ENCODE results near the gene COL21A1.

COL21A1 gene

DNA sequence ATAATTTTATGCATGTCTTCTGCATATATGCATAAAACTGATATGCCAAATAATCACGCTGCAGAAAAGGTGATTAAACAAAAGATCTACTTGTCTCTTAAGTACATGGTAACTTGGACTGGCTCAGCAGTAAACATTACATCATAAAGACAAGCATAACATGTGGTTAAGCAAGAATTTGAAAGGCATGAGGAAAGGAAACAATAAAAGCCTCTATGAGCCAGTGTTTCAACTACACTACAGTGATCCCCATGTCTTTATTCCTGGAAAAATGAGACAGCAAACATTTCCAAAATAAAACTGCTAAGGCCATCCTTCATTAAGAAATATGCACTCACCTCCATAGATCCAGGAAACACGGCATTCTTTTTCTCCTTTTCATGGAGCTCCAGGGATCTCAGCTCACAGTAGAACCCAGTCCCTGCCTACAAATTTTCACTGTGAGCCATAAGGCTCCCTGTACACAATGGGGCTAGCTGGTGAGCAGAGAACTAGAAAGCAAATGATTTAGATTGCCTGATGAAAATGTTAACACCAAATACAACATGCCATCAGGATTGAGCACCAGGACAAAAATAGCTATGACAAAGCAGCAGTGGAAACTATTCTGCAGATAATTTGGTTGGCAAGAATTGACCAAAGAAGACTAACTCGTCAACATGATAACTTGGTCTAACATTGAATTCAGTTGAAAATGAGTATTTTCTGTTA, 156.1 kb downstream of the COL21A1 start:
- Mint-ChIP-seq H3K4me3 (no peak overlapping the region), H3K27me3 (ENCODE audit: low read depth) (no peaks in the 10 kb centered on the region), H3K36me3 (ENCODE audit: low read depth) (peaks cover 10% of the 10 kb centered on the region), H3K9me3 (peaks cover 24% of the 10 kb centered on the region), H3K4me1 (no peaks in the 10 kb centered on the region), H3K27ac (no peak overlapping the region)
- TF ChIP-seq, protein P1, sequence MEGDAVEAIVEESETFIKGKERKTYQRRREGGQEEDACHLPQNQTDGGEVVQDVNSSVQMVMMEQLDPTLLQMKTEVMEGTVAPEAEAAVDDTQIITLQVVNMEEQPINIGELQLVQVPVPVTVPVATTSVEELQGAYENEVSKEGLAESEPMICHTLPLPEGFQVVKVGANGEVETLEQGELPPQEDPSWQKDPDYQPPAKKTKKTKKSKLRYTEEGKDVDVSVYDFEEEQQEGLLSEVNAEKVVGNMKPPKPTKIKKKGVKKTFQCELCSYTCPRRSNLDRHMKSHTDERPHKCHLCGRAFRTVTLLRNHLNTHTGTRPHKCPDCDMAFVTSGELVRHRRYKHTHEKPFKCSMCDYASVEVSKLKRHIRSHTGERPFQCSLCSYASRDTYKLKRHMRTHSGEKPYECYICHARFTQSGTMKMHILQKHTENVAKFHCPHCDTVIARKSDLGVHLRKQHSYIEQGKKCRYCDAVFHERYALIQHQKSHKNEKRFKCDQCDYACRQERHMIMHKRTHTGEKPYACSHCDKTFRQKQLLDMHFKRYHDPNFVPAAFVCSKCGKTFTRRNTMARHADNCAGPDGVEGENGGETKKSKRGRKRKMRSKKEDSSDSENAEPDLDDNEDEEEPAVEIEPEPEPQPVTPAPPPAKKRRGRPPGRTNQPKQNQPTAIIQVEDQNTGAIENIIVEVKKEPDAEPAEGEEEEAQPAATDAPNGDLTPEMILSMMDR (IDR thresholded peaks at IDR 0.05; ENCODE audit: unreplicated experiment in 3 of 3): no peak

DNA sequence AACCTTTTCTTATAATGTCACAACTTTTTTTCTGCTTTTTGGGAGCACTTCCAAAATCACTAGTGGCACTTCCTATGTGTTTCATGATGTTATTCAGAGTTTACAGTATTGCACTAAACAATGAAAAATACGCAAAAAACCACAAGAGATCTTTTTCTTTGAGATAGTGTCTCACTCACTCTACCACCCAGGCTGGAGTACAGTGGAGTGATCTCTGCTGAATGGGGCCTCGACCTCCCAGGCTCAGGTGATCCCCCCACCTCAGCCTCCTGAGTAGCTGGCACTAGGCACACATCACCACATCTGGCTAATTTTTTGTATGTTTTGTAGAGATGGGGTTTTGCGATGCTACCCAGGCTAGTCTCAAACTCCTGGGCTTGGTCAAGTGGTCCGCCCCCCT, 158.7 kb downstream of the COL21A1 start:
- H3K9me3 Mint-ChIP-seq: peaks cover 15% of the 10 kb centered on the region

DNA sequence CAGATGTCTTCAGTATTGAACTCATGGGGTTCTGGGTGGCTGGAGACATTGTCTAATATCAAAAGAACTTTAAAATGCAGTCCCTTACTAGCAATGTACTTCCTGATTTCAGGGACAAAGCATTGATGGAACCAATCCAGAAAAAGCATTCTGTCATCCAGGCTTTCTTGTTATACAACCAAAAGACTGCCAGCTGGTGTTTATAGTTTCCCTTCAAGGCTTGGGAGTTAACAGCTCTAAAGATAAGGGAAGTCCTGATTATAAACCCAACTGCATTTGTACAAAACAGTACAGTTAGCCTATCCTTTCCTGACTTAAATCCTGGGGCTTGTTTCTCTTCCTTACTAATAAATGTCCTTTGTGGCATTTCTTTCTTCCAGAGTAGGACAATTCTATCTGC, 160.0 kb downstream of the COL21A1 start:
- TF ChIP-seq, protein P1 (IDR thresholded peaks at IDR 0.05; ENCODE audit: unreplicated experiment in 3 of 3): no peak
- H3K36me3 Mint-ChIP-seq (ENCODE audit: low read depth): no peaks in the 10 kb centered on the region
- H3K27ac Mint-ChIP-seq: peak overlapping the region in 2 of 3 experiments; percentile 11 to 52
- peaks cover 10% of the 10 kb centered on the region for H3K9me3 Mint-ChIP-seq
- H3K4me1 Mint-ChIP-seq: no peaks in the 10 kb centered on the region
- H3K4me3 Mint-ChIP-seq: no peak overlapping the region
- no peaks in the 10 kb centered on the region for H3K27me3 Mint-ChIP-seq (ENCODE audit: low read depth)

More for the DNA sequence above, 158.7 kb downstream of the COL21A1 start:
- H3K4me1 Mint-ChIP-seq: no peaks in the 10 kb centered on the region
- TF ChIP-seq, protein P1 (IDR thresholded peaks at IDR 0.05; ENCODE audit: unreplicated experiment in 3 of 3): no peak
- H3K4me3 Mint-ChIP-seq: no peak overlapping the region
- peaks cover 5% of the 10 kb centered on the region for H3K36me3 Mint-ChIP-seq (ENCODE audit: low read depth)
- no peaks in the 10 kb centered on the region for H3K27me3 Mint-ChIP-seq (ENCODE audit: low read depth)
- H3K27ac Mint-ChIP-seq: no peak overlapping the region

DNA sequence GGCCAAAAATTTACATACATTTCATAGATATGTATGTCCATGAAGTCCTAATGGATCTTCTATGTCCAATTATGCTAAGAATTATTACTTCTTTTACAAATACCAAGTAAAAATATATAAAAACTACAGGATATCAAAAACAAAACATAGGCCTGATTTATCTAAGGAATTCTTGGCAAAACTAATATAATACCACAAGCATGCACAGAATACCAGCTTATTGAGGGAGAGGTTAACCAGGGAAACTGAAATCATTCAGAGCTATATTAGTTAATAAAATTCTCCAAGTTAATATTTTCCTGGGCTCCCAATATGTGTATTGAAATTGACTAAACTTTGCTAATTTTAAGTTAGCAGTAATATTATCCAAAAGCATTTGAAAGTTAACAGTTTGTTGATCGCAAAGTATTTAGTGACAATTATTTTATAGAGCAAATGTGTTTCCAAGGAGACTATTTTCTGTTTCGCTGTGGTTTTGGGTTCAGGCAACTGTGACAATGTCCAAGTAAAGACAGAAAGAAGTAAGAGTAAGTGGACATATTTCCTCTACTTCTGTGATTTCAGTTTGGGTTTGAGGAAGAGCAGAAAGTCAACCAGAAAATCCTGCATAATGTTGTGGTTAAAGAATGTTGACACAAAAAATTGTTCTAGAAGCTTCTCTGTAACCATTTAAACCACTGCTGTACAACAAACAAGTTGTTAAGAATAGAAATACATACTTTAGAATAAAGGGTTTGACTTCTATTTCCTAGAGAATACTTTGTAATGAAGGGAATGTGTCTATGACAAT, 167.4 kb downstream of the COL21A1 start:
- H3K27me3 Mint-ChIP-seq (ENCODE audit: low read depth): no peaks in the 10 kb centered on the region
- peaks cover 12% of the 10 kb centered on the region for H3K36me3 Mint-ChIP-seq (ENCODE audit: low read depth)
- H3K4me1 Mint-ChIP-seq: no peaks in the 10 kb centered on the region
- H3K9me3 Mint-ChIP-seq: peaks cover 15% of the 10 kb centered on the region
- no peak overlapping the region for H3K4me3 Mint-ChIP-seq
- H3K27ac Mint-ChIP-seq: no peak overlapping the region
- TF ChIP-seq, protein P1 (IDR thresholded peaks at IDR 0.05; ENCODE audit: unreplicated experiment in 3 of 3): no peak

DNA sequence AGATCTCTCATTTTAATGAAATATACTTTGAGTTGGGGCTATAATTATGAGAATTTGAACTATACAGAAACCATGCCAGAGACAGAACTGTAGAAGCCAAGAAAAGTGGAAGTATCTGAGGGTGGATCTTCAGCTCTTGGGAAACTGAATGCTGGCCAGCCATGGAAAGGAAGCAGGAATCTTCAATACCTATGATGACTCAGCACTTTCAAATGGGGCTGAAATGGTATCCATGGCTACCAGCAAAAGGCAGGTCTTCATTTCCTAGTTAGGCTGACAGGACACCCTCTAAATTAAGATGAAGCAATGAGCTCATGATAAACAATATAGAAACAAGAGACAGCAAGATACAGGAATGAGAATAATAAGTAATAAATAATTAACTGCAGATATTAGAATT, 171.3 kb downstream of the COL21A1 start:
- Mint-ChIP-seq H3K4me3 (no peak overlapping the region), H3K4me1 (no peaks in the 10 kb centered on the region), H3K27ac (no peak overlapping the region), H3K27me3 (ENCODE audit: low read depth) (no peaks in the 10 kb centered on the region), H3K36me3 (ENCODE audit: low read depth) (peaks cover 12% of the 10 kb centered on the region), H3K9me3 (peaks cover 15% of the 10 kb centered on the region)
- TF ChIP-seq, protein P1 (IDR thresholded peaks at IDR 0.05; ENCODE audit: unreplicated experiment in 3 of 3): no peak

All from nephron (organoid).